ENCODE results near the gene BRF1.
"Not testable (repeated sequence)": the region's sequence is repeated elsewhere in the genome, so short reads cannot be mapped to it uniquely, and the experiment has no call there.

BRF1 gene

DNA sequence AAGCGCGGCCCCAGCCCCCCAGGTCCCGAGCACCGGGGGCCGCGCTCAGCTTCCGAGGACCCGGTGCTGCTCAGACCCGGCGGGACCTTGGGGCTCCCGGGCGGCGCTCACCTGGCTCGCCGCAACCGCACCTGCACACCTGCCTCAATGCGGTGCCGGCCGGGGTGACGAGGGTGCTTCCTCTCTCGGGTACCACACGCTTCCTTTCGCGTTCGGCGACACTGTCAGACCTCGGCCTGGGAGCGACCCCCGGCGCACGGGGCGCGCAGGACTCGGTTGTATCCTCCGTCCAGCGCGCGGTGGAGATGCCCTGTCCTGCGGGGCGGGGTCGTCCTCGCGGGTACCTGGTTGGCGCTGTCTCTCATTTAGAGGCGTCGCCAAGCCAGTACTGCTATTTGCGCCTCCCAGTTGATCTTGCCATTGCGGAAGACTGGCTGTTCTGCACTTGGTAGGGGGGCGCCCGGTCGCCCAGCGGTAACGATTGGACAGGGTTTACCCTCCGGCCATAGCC lies 14.5 kb upstream of the BRF1 start:
- DNase-seq: peak; percentile 58

DNA sequence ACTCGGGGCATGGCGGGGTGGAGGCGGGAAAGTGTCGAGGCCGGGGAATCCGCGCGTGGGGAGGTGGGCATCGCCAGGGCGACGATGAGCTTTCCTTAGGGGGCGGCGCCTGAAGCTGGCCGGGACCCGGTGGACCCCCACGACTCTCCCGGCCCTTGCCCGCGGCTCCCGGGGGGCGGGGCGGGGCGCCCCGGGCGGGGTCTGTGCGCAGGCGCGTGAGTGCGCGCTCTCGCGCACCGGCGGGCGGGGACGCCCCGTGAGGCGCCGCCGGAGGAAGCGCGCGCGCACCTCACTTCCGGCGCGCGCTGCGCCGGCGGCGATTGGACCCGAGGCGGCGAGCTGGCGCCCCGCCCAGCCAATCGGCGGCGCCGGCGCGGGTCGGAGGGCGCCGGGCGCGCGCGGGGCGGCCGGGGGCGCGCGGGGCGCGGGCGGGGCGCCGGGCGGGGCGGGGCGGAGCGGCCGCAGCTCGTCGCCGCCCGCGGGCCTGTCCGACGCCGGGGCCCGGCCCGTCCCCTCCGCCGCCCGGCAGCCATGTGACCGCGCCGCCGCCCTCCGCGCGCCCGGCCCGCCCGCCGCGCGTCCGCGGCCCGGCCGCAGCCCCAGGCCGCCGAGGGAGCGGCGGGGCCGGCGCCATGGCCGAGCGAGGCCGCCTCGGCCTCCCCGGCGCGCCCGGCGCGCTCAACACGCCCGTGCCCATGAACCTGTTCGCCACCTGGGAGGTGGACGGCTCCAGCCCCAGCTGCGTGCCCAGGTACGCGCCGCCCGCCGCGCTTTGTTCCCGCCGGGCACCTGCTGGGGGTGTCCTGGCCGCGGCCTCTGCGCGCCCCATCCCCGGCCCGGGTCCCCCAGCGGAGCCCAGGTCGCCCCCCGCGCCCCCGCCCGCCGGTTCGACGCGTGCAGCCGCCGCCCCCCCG lies 13.7 kb upstream of the BRF1 start, which contains the start of gene PACS2:
Gene PACS2 (plus strand): TSS at position 462 of the 914 bp plus-strand sequence. CDS start 171 bp downstream, at position 633.
- peak; percentile 92 for DNase-seq

- peak; percentile 50 for DNase-seq
These were observed 12.8 kb upstream of the BRF1 start for GRCh38 chr14:105313381-105314286.

GRCh38 chr14:105312973-105313372 lies 12.2 kb upstream of the BRF1 start:
- DNase-seq: no peak

- no peak for DNase-seq
These were observed 11.0 kb upstream of the BRF1 start for GRCh38 chr14:105311838-105312237.

DNA sequence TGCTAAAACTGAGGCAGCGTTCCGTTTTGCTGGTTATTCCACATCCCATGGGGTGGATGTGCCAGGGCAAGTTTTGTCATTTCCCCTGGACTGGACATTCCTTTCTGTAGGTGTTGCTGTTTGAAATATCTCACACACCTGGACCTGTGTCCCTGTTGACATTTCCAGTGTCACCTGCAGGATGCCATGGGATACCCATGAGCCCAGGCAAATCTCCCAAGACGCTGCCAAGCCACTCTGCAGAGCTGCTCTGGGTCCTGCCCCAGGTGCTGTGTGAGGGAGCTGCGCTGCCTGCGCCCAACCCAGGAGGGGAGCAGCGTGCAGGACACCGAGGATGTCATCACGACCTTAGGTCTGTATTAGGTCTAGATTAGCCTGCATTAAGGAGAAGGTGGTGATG lies 8.6 kb upstream of the BRF1 start:
- no peak for DNase-seq

DNA sequence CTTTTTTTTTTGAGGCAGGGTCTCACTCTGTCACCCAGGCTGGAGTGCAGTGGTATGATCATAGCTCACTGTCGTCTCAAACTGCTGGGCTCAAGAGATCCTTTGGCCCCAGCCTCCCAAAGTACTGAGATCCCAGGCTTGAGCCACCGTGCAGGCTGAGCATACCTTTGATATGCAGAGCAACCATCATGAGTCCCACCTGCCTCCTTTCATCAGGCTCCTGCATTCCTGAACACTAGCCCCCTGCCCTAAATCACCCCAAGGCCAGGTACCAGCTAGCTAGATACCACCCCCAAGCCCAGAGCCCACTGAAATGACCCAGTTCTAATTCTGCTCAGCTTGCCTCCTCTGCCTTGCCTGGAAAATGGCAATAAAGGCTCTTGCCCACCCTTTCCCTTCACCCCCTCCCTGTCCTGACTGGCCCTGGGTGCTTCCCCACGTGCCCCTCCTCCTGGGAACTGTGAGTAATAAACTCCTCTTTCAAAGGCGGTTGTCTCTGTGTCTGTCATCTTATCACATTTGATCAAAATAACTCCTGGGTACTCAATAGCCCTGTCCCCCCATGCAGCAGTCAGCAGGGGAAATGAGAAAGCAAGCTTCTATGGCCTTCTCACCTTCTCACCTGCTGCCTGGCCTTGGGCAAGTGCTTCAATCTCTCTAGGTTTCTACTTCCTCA lies 6.4 kb upstream of the BRF1 start:
- DNase-seq: no peak

- DNase-seq: no peak
These were observed 5.0 kb upstream of the BRF1 start for GRCh38 chr14:105305791-105306190.

DNA sequence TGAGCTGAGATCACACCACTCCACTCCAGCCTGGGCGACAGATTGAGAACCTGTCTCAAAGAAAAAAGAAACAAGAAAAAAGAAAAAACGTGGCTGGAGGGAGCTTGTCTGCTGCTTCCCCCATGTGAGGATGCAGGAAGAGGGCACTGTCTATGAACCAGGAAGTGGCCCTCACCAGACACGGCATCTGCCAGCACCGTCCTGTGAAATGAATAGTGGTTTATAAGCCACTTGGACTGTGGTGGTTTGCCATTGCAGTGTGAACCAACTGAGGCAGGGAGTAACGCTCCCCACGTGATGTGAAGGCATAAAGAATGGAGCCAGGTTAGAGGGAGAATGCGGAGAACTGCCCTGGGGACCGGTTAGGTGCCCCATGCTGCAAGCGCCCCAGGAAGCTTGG lies 4.5 kb upstream of the BRF1 start:
- no peak for DNase-seq

DNA sequence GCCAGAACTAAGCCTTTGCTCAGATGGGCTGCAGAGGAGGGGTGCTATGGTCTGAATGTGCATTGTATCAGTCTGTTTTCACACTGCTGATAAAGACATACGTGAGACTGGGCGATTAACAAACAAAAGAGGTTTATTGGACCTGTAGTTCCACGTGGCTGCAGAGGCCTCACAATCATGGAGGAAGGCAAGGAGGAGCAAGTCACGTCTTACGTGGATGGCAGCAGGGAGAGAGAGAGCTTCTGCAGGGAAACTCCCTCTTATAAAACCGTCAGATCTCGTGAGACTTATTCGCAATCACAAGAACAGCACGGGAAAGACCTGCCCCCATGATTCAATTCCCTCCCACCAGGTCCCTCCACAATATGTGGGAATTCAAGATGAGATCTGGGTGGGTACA lies 3.8 kb upstream of the BRF1 start:
- no peak for DNase-seq

- DNase-seq: no peak
These were observed 3.1 kb upstream of the BRF1 start for GRCh38 chr14:105303949-105304348.

DNA sequence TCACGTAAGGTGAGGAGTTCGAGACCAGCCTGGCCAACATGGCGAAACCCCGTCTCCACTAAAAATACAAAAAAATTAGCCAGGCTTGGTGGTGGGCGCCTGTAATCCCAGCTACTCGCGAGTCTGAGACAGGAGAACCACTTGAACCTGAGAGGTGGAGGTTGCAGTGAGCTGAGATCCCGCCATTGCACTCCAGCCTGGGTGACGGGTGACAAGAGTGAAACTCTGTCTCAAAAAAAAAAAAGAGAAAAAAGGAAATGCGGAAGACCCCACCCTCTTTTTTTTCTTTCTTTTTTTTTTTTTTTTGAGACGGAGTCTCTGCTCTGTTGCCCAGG lies 1.1 kb upstream of the BRF1 start:
- DNase-seq: not testable (repeated sequence)

GRCh38 chr14:105301103-105301914 lies 508 bp upstream of the BRF1 start:
- peak; percentile 96 for DNase-seq

GRCh38 chr14:105299654-105300541 lies 903 bp downstream of the BRF1 start:
- peak; percentile 32 for DNase-seq

DNA sequence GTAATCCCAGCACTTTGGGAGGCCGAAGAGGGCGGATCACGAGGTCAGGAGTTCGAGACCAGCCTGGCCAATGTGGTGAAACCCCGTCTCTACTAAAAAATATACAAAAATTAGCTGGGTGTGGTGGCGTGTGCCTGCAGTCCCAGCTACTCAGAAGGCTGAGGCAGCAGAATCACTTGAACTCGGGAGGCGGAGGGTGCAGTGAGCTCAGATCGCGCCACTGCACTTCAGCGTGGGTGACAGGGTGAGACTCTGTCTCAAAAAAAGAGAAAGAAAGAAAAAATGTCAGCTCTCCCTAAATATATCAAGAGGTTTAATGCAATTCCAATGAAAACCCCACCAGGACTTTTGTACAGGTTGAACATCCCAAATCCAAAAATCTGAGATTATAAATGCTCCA lies 3.5 kb downstream of the BRF1 start:
- DNase-seq: not testable (repeated sequence)

- DNase-seq: no peak
These were observed 6.6 kb downstream of the BRF1 start for GRCh38 chr14:105294142-105294597.

GRCh38 chr14:105292826-105293711 lies 7.7 kb downstream of the BRF1 start:
- no peak for DNase-seq

DNA sequence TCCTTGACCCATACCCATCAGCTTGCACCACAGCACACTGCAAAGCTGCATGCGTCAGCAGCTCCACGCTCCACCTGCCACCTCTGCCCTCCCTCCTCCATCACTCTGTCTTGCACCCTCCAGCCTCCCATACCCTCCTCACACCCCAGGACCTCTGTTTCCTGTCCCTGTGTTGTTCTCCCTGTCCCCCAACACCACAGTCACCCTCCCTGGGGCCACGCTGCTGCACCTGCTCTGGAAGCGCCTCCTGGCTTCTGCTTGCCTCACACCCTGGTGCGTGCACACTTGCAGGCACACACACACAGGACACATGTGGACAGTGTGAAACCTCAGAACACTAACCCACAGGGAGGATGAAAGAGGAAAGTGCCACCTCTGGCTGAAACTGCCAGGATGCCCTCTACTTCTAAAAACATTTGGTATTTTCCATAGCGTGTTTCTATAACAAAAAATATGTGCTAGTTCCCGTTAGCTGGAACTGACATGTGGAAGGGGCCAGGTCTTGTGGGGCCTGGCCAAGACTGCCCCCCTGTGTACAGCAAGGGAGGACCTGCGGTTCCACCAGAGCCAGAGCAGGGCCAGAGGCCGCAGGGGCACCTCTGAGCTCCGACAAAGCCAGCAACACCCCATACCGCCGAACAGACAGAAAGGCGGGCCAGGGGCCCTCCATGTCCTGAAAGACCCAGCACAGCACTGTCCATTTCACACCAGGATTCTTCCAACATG lies 10.0 kb downstream of the BRF1 start:
- DNase-seq: no peak

DNA sequence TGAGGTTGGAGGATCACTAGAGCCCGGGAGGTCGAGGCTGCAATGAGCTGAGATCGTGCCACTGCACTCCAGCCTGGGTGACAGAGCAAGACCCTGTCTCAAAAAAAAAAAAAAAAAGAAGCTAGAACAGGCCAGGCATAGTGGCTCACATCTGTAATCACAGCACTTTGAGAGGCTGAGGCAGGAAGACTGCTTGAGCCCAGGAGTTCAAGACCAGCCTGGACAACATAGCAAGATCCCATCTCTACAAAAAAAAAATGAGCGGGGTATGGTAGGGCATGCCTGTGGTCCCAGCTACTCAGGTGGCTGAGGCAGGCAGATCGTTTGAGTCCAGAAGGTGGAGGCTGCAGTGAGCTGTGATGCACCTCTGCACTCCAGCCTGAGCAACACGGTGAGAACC lies 11.9 kb downstream of the BRF1 start:
- not testable (repeated sequence) for DNase-seq
